Uterus (tissue), 2 donors: Measurements from ENCODE around the gene SH2B3.

Source experiments
- POLR2A ChIP-seq, 2 donors: fragments of 450-650 bp; IDR thresholded peaks; one replicate each; pipeline ENCODE4 v1.6.1; 2016; ENCODE audit warnings: antibody characterized with exemption in 2 of 2, mild to moderate bottlenecking in 1 of 2, moderate library complexity in 1 of 2
- TF ChIP-seq, protein P1 (sequence below), 4 experiments: fragments of 200-600 bp in 2 of 4; fragments of 450-650 bp in 2 of 4; sonication (generic) in 2 of 4; IDR thresholded peaks; one replicate each; pipeline ENCODE4 v1.5.1; 2016 to 2019; ENCODE audit warnings: antibody characterized with exemption in 4 of 4, mild to moderate bottlenecking in 2 of 4, moderate library complexity in 1 of 4

DNA sequence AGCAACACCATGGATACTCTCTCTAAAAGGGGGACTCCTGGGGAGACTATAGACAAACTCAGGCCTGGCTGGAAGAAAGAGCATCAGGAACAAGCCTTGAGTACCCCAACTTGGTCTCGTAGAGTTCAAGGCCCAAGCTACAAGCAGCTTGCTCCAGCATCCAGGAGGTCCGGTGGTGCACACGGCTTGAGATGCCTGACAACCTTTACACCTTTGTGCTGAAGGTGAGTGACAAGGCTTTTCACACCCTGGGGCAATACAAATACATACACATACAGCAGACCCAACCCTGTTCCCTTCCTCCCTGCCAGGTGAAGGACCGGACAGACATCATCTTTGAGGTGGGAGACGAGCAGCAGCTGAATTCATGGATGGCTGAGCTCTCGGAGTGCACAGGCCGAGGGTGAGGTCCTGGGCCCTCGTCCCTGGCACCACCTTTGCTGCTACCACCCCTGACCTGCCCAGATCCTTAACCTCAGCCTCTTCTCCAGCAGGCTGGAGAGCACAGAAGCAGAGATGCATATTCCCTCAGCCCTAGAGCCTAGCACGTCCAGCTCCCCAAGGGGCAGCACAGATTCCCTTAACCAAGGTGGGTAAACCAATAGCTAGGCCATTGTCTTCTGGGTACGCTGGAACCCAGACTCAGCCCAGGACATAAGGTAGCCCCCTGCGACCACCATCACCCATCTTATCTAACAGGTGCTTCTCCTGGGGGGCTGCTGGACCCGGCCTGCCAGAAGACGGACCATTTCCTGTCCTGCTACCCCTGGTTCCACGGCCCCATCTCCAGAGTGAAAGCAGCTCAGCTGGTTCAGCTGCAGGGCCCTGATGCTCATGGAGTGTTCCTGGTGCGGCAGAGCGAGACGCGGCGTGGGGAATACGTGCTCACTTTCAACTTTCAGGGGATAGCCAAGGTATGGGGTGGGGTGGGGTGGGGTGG, 41.2 kb downstream of the SH2B3 start:
- no peak for TF ChIP-seq POLR2A (IDR thresholded peaks at IDR 0.05)
- TF ChIP-seq, protein P1, sequence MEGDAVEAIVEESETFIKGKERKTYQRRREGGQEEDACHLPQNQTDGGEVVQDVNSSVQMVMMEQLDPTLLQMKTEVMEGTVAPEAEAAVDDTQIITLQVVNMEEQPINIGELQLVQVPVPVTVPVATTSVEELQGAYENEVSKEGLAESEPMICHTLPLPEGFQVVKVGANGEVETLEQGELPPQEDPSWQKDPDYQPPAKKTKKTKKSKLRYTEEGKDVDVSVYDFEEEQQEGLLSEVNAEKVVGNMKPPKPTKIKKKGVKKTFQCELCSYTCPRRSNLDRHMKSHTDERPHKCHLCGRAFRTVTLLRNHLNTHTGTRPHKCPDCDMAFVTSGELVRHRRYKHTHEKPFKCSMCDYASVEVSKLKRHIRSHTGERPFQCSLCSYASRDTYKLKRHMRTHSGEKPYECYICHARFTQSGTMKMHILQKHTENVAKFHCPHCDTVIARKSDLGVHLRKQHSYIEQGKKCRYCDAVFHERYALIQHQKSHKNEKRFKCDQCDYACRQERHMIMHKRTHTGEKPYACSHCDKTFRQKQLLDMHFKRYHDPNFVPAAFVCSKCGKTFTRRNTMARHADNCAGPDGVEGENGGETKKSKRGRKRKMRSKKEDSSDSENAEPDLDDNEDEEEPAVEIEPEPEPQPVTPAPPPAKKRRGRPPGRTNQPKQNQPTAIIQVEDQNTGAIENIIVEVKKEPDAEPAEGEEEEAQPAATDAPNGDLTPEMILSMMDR (IDR thresholded peaks at IDR 0.05) = no peak
